OCI-LY7 (cell line): ENCODE results near the gene SPRING1.
"Not testable (repeated sequence)": the region's sequence is repeated elsewhere in the genome, so short reads cannot be mapped to it uniquely, and the experiment has no call there.

ENCODE experiments used
- EZH2phosphoT487 ChIP-seq: fragments of 200-600 bp; sonication (generic); IDR thresholded peaks from 2 replicates; pipeline ENCODE4 v1.6.1; 2018; ENCODE audit warnings: low read depth, borderline replicate concordance, mild to moderate bottlenecking, mixed run types, antibody characterized with exemption, low read length, moderate library complexity, mixed read lengths
- TF ChIP-seq, protein P1 (sequence below): fragments of 200-600 bp; sonication (generic); conservative IDR thresholded peaks from 2 replicates; pipeline ENCODE4 v1.5.1; 2014; ENCODE audit warnings: mild to moderate bottlenecking, antibody characterized with exemption, low read length, moderate library complexity, mixed read lengths

DNA sequence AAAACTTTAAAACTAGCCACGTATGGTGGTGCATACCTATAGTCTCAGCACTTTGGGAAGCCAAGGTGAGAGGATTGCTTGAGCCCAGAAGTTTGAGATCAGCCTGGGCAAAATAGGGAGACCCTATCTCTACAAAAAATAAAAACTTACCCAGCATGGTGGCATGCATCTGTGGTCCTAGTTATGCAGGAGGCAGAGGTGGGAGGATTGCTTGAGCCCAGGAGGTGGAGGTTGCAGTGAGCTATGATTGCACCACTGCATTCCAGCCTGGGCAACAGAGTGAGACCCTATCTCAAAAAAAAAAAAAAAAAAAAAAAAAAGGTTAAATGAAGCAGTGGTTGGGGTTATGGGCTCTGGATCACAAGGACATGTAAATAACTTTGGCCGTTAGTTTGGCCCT lies 4.9 kb upstream of the SPRING1 start:
- not testable (repeated sequence) for TF ChIP-seq EZH2phosphoT487
- TF ChIP-seq, protein P1, sequence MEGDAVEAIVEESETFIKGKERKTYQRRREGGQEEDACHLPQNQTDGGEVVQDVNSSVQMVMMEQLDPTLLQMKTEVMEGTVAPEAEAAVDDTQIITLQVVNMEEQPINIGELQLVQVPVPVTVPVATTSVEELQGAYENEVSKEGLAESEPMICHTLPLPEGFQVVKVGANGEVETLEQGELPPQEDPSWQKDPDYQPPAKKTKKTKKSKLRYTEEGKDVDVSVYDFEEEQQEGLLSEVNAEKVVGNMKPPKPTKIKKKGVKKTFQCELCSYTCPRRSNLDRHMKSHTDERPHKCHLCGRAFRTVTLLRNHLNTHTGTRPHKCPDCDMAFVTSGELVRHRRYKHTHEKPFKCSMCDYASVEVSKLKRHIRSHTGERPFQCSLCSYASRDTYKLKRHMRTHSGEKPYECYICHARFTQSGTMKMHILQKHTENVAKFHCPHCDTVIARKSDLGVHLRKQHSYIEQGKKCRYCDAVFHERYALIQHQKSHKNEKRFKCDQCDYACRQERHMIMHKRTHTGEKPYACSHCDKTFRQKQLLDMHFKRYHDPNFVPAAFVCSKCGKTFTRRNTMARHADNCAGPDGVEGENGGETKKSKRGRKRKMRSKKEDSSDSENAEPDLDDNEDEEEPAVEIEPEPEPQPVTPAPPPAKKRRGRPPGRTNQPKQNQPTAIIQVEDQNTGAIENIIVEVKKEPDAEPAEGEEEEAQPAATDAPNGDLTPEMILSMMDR: not testable (repeated sequence)
